ENCODE results near the gene CALML5. TPM values are rescaled to one million over a fixed set of nuclear protein-coding genes. Genes with fewer than 3 reads are reported as not detected.
A peak's percentile ranks its signal among the peaks of the same experiment; 100 is the strongest.
"Not testable (repeated sequence)": the region's sequence is repeated elsewhere in the genome, so short reads cannot be mapped to it uniquely, and the experiment has no call there.

CALML5 gene
- total RNA-seq, 1 donor from 2014 or later: not detected

GRCh38 chr10:5475974-5476807, 23.2 kb downstream of the CALML5 start:
- DNase-seq (ENCODE audit: low spot score); ATAC-seq; intact Hi-C loops (cut with DNase I): not testable (repeated sequence)

- DNase-seq (ENCODE audit: low spot score); intact Hi-C loops (cut with DNase I); ATAC-seq: not testable (repeated sequence)
Measured at GRCh38 chr10:5475088-5475487, 24.3 kb downstream of the CALML5 start.

GRCh38 chr10:5474642-5475041, 24.7 kb downstream of the CALML5 start:
- DNase-seq (ENCODE audit: low spot score); intact Hi-C loops (cut with DNase I): not testable (repeated sequence)

GRCh38 chr10:5470062-5470751, 29.2 kb downstream of the CALML5 start:
- no peak for ATAC-seq
- DNase-seq (ENCODE audit: low spot score): peak; percentile 50
- intact Hi-C loops (cut with DNase I): no loop called here

More at GRCh38 chr10:5474642-5475041, 24.7 kb downstream of the CALML5 start:
- not testable (repeated sequence) for ATAC-seq

DNA sequence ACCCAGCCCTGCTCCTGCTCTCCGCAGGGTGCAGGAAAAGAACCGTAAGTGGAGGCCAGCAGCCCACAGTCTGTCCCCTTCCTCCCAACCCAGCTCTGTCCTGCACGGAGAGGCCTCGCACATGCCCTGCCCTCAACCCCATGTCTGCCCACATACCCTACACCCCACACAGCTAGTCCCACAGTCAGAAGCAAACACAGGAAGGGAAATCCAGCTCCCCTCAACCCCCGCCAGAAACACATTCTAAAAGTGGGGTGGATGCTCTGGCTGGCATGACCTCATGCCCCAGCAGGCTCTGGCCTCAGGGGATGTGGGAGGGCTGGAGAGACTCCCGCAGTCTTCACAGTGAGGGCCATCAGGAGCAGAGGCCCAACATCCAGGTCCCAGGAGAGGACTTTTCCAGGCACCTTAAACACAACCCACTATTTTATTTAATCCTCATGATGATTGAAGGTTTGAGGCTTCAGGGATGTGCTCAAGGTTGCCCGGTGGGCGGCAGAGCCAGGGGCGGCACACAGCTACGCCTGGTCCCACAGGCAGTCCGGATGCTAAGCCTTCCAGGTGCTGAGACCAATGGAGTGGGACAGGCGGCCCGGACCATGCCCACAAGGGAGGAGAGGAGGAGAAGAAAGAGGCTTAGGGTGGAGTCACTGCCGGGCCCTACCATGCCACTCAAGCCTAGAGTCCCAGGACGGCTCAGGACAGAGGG, 29.9 kb downstream of the CALML5 start:
- DNase-seq (ENCODE audit: low spot score): peak; percentile 28
- ATAC-seq: no peak
- intact Hi-C loops (cut with DNase I): no loop called here

GRCh38 chr10:5468262-5469106, 30.9 kb downstream of the CALML5 start:
- ATAC-seq (peak; percentile 65), DNase-seq (ENCODE audit: low spot score) (peak; percentile 45)
- intact Hi-C loops (cut with DNase I): no loop called here

DNA sequence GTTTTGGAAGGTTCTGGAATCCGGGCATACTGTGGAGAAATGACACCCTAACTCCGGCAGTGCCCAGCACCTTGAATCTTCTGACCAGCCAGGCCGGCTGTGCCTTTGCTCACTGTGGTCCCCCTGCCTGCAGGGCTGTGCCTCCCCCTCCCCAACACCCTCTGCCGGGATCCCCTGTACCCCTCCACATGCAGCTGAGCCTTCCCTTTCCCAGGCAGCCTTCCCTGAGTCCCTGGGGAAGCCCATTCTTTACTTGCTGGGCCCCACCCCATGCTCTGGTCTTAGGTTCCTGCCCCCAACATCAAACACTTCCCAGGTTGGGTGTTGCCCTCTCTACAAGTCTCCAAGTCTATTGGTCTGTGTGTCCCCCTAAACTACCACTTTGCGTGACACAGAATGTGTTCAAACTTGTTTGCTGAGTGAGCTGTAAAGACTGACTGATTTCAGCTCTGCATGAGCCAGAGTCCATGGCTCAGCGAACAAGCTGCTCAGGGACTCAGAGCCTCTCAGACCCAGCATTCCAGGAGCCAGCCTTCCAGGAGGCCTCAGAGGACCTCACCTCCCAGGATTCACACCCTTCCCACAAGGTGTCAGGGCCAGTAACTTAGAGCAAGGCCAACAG, 31.6 kb downstream of the CALML5 start:
- ATAC-seq: no peak
- DNase-seq (ENCODE audit: low spot score): no peak
- intact Hi-C loops (cut with DNase I): no loop called here

DNA sequence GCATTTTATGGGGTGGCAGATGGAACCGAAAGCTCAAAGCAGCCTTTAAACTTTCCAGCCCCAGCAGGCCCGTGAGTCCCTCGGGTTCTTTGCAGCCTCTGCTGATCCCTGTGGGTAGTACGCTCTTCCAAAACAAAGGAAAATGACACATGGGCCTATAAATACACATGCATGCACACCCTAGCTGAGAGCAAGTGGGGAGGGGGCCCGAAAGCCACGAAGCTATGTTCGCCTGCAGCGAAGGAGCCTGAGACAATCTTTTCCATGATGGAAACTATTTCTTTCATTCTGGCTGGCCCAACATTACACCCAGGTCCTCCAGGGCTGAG, 32.2 kb downstream of the CALML5 start:
- no peak for ATAC-seq
- intact Hi-C loops (cut with DNase I): no loop called here
- DNase-seq (ENCODE audit: low spot score): no peak

- ATAC-seq (peak; percentile 74), DNase-seq (ENCODE audit: low spot score) (no peak)
- intact Hi-C loops (cut with DNase I): no loop called here
Measured at GRCh38 chr10:5466451-5467206, 32.7 kb downstream of the CALML5 start.

- intact Hi-C loops (cut with DNase I): no loop called here
- ATAC-seq: no peak
- DNase-seq (ENCODE audit: low spot score): no peak
Measured at GRCh38 chr10:5465976-5466450, 33.4 kb downstream of the CALML5 start.

GRCh38 chr10:5464546-5464945, 34.8 kb downstream of the CALML5 start:
- no peak for ATAC-seq
- intact Hi-C loops (cut with DNase I): no loop called here
- DNase-seq (ENCODE audit: low spot score): no peak

GRCh38 chr10:5462841-5463293, 36.5 kb downstream of the CALML5 start:
- intact Hi-C loops (cut with DNase I): no loop called here
- ATAC-seq: no peak
- DNase-seq (ENCODE audit: low spot score): no peak

- intact Hi-C loops (cut with DNase I): no loop called here
- DNase-seq (ENCODE audit: low spot score): no peak
- peak; percentile 27 for ATAC-seq
Measured at GRCh38 chr10:5461914-5462840, 37.2 kb downstream of the CALML5 start.

- ATAC-seq (peak; percentile 84), DNase-seq (ENCODE audit: low spot score) (no peak)
- intact Hi-C loops (cut with DNase I): no loop called here
Measured at GRCh38 chr10:5461203-5461588, 38.2 kb downstream of the CALML5 start.

DNA sequence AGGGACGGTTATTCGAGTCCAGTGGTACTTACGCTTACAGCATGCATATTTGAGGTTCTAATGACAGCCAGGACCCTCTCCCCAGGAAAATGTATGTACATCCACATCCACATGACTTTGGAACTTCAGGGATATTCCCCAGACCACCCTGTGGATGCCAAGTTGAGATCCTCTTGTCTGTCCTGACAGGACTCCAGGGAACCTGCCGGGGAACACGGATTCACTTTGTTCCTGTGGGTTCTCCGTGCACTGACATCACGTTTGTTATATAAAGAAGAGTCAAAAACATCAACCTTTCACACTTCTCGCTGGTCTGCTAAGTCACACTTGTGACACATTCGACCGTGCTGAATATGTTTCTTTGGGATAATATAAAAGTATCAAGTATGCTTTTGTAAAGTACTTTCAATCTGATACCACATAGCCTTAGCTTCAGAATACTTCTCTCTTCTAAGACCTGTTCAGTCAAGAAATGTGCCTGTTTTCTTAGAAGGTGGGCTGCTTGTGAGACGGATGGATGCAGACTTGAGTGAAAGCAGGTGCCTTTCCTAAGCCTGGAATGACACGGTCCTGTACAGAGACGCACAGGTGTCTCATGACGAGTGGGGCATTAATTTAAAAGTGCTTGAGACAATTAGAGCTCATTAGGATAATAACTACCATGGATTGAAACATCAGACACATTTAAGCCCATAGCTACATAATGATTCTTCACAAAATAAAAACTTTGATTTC, 38.7 kb downstream of the CALML5 start:
- intact Hi-C loops (cut with DNase I): no loop called here
- ATAC-seq: peak; percentile 6
- DNase-seq (ENCODE audit: low spot score): no peak

All from sciatic nerve (tissue), 2 donors.